ENCODE measurements around the gene USB1.

The USB1 gene

DNA sequence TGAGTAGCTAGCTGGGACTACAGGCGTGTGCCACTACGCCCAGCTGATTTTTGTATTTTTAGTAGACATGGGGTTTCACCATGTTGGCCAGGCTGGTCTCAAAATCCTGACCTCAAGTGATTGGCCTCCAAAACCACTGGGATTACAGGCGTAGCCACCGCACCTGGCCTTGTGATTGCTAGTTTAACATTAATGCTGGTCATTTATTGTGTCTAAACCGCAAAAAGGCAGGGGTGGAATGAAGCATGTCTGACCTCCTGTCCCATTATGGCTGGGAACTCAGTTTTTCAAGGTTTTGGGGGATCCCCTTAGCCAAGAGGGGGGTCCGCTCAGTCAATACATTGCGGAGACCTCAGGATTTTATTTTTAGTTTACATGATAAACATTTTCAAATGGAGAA lies 19.6 kb upstream of the USB1 start:
- Mint-ChIP-seq H3K36me3 (ENCODE audit: low read depth) (no peaks in the 10 kb centered on the region), H3K9me3 (no peaks in the 10 kb centered on the region), H3K27ac (no peak overlapping the region), H3K27me3 (ENCODE audit: low read depth) (peaks cover 9% of the 10 kb centered on the region), H3K4me1 (ENCODE audit: low read depth) (peaks cover 3% of the 10 kb centered on the region), H3K4me3 (no peak overlapping the region)

GRCh38 chr16:57982385-57982784 lies 18.8 kb upstream of the USB1 start:
- no peak overlapping the region for H3K4me3 Mint-ChIP-seq
- H3K4me1 Mint-ChIP-seq (ENCODE audit: low read depth) = peaks cover 3% of the 10 kb centered on the region
- H3K27ac Mint-ChIP-seq = no peak overlapping the region
- peaks cover 13% of the 10 kb centered on the region for H3K27me3 Mint-ChIP-seq (ENCODE audit: low read depth)
- H3K9me3 Mint-ChIP-seq = no peaks in the 10 kb centered on the region
- no peaks in the 10 kb centered on the region for H3K36me3 Mint-ChIP-seq (ENCODE audit: low read depth)

- Mint-ChIP-seq H3K4me1 (ENCODE audit: low read depth) (peaks cover 3% of the 10 kb centered on the region), H3K9me3 (no peaks in the 10 kb centered on the region), H3K4me3 (peak overlapping the region; percentile 85), H3K36me3 (ENCODE audit: low read depth) (no peaks in the 10 kb centered on the region), H3K27me3 (ENCODE audit: low read depth) (peaks cover 13% of the 10 kb centered on the region), H3K27ac (no peak overlapping the region)
Observed at GRCh38 chr16:57984443-57985203, 16.6 kb upstream of the USB1 start.

GRCh38 chr16:57985204-57986181 lies 15.7 kb upstream of the USB1 start:
- H3K36me3 Mint-ChIP-seq (ENCODE audit: low read depth) = no peaks in the 10 kb centered on the region
- peaks cover 13% of the 10 kb centered on the region for H3K27me3 Mint-ChIP-seq (ENCODE audit: low read depth)
- H3K9me3 Mint-ChIP-seq = no peaks in the 10 kb centered on the region
- H3K4me1 Mint-ChIP-seq (ENCODE audit: low read depth) = peaks cover 3% of the 10 kb centered on the region
- H3K27ac Mint-ChIP-seq = no peak overlapping the region
- H3K4me3 Mint-ChIP-seq = peak overlapping the region; percentile 85

DNA sequence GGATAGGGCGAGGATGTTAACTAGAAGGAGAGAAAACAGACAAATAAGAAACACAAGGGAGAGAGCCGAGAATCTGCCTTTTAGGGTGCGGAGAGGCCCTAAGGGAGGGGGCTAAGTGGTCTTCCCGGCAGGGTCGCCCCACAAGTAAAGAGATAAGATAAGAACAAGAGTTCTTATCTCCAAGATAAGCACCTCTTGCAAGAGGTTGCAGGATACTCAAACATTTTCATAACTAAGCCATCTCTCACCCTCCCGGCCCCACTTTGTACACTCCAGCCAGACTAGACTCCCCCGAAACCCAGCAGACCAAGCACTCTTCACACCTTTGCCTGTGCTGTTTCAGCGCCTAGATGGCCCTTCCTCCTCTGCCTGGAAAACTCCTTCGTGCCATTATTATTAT lies 15.0 kb upstream of the USB1 start:
- H3K36me3 Mint-ChIP-seq (ENCODE audit: low read depth) = no peaks in the 10 kb centered on the region
- peaks cover 13% of the 10 kb centered on the region for H3K27me3 Mint-ChIP-seq (ENCODE audit: low read depth)
- peaks cover 3% of the 10 kb centered on the region for H3K4me1 Mint-ChIP-seq (ENCODE audit: low read depth)
- no peaks in the 10 kb centered on the region for H3K9me3 Mint-ChIP-seq
- no peak overlapping the region for H3K4me3 Mint-ChIP-seq
- no peak overlapping the region for H3K27ac Mint-ChIP-seq

GRCh38 chr16:57987441-57988177 lies 13.6 kb upstream of the USB1 start:
- peaks cover 3% of the 10 kb centered on the region for H3K4me1 Mint-ChIP-seq (ENCODE audit: low read depth)
- no peak overlapping the region for H3K27ac Mint-ChIP-seq
- no peak overlapping the region for H3K4me3 Mint-ChIP-seq
- H3K9me3 Mint-ChIP-seq = no peaks in the 10 kb centered on the region
- no peaks in the 10 kb centered on the region for H3K36me3 Mint-ChIP-seq (ENCODE audit: low read depth)
- H3K27me3 Mint-ChIP-seq (ENCODE audit: low read depth) = peaks cover 7% of the 10 kb centered on the region

- Mint-ChIP-seq H3K27me3 (ENCODE audit: low read depth) (peaks cover 7% of the 10 kb centered on the region), H3K27ac (no peak overlapping the region), H3K36me3 (ENCODE audit: low read depth) (no peaks in the 10 kb centered on the region), H3K4me3 (no peak overlapping the region), H3K9me3 (no peaks in the 10 kb centered on the region), H3K4me1 (ENCODE audit: low read depth) (peaks cover 5% of the 10 kb centered on the region)
Observed at GRCh38 chr16:57988929-57989328, 12.3 kb upstream of the USB1 start.

DNA sequence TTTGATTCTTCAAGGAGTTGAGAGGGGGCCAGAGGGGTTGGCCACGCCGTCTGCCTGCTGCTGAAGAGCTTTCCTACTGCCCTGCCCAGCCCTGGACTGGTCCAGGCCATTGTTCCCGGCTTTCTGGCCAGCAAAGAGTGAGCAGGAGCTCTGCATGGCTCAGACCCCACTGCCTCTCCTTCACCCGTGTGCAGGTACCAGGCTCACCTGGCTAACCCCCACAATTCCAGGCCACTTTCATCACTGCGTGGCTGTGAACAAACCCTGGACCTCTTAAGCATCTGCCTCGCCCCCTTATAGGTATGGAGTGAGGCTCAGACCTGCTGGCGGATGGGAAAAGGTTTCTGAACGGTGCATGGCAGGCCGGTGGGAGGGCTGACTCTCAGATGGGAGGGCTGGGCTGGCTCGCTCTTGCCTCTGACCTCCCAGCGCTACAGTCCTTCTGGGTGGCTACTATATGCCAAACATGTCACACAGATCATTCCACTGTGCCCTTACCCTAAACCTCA lies 9.6 kb upstream of the USB1 start:
- Mint-ChIP-seq H3K27ac (no peak overlapping the region), H3K36me3 (ENCODE audit: low read depth) (peaks cover 12% of the 10 kb centered on the region), H3K4me1 (ENCODE audit: low read depth) (peaks cover 17% of the 10 kb centered on the region)

DNA sequence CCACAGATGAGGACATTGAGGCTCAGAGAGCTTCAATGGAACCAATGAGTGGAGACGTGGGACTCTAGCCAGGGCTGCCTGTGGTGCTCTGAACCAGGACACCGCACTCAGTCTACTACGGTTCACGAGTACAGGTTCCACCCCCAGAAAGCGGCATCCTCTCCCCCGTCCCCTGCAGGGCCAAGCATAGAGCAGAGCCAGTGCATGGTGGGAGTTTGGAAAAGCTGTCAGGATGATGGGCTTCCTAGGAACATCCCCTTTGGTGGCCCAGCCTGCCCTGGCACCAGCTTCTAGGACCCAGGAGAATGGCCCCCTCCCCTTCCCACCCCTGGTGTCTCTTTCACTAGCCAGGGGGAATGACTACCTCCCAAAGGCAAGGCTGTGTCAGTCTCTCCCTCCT lies 9.1 kb upstream of the USB1 start:
- Mint-ChIP-seq H3K4me1 (ENCODE audit: low read depth) (peaks cover 17% of the 10 kb centered on the region), H3K27ac (no peak overlapping the region)

More for the DNA sequence above, 9.6 kb upstream of the USB1 start:
- Mint-ChIP-seq H3K4me3 (no peak overlapping the region), H3K9me3 (no peaks in the 10 kb centered on the region), H3K27me3 (ENCODE audit: low read depth) (peaks cover 4% of the 10 kb centered on the region)

DNA sequence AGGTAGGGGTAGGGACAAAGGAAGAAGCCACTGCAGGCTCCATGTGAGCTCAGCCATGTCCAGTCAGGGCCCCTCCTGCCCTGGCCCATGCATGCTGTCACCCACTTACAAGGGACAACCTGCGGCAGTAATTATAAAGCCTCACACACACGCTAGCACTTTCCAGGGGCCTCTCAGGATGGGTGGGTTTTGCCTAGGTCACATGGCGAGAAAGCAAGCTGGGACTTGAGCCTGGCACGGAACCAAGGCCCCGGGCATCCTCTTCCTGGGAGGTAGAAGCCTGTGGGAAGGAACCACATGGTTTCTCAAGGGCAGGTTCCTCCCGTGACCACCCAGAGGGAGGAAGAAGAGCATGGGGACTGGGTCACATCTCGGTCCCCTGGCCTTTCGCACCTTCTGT lies 7.8 kb upstream of the USB1 start:
- Mint-ChIP-seq H3K27me3 (ENCODE audit: low read depth) (no peaks in the 10 kb centered on the region), H3K4me3 (no peak overlapping the region), H3K9me3 (no peaks in the 10 kb centered on the region), H3K4me1 (ENCODE audit: low read depth) (peaks cover 25% of the 10 kb centered on the region), H3K36me3 (ENCODE audit: low read depth) (peaks cover 23% of the 10 kb centered on the region), H3K27ac (no peak overlapping the region)

More for the DNA sequence above, 9.1 kb upstream of the USB1 start:
- Mint-ChIP-seq H3K36me3 (ENCODE audit: low read depth) (peaks cover 13% of the 10 kb centered on the region), H3K4me3 (no peak overlapping the region), H3K27me3 (ENCODE audit: low read depth) (no peaks in the 10 kb centered on the region), H3K9me3 (no peaks in the 10 kb centered on the region)

DNA sequence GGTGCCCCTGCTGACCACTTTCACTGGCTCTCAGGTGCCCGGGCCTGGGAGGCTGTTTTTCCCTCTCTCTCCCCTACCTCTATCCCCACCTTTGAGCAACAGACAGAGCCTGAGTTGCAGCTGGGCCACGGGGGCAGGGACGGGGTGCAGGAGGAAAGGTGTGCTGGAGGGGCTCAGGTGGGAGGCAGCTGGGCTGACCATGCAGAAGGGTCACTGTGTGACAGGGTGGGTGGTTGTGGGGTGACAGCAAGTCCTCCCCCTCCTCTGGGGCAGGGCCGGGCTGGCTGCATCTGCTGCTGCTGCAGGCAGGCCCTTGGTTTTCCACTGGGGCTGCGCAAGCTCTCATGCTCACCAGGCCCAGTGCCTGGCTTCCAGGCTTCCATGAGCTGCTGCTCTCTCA lies 7.3 kb upstream of the USB1 start:
- Mint-ChIP-seq H3K27me3 (ENCODE audit: low read depth) (no peaks in the 10 kb centered on the region), H3K4me3 (no peak overlapping the region), H3K4me1 (ENCODE audit: low read depth) (peaks cover 29% of the 10 kb centered on the region), H3K36me3 (ENCODE audit: low read depth) (peaks cover 23% of the 10 kb centered on the region), H3K27ac (no peak overlapping the region), H3K9me3 (no peaks in the 10 kb centered on the region)

- Mint-ChIP-seq H3K27me3 (ENCODE audit: low read depth) (no peaks in the 10 kb centered on the region), H3K4me1 (ENCODE audit: low read depth) (peaks cover 34% of the 10 kb centered on the region), H3K9me3 (no peaks in the 10 kb centered on the region), H3K27ac (no peak overlapping the region), H3K36me3 (ENCODE audit: low read depth) (peaks cover 23% of the 10 kb centered on the region), H3K4me3 (no peak overlapping the region)
Observed at GRCh38 chr16:57994361-57994760, 6.8 kb upstream of the USB1 start.

DNA sequence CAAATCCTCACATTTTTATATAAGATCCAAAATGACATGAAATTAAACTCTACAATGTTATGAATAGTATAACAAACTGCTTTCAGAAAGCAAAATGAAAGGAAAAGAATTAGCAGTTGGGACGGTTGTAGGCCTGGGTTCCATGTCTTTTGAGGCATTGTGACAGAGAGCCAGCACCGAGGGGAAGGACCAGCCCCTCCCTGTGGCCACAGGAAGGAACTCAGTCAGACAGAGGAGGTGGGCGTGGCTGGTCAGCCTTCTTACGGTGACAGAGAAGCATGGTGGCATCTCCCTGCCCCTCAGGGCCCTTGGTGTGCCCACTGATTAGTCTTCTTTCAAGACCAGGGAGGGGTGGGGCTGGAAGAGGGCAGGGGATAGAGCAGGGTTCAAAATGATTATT lies 6.4 kb upstream of the USB1 start:
- H3K27ac Mint-ChIP-seq = no peak overlapping the region
- H3K36me3 Mint-ChIP-seq (ENCODE audit: low read depth) = peaks cover 23% of the 10 kb centered on the region
- no peaks in the 10 kb centered on the region for H3K27me3 Mint-ChIP-seq (ENCODE audit: low read depth)
- no peaks in the 10 kb centered on the region for H3K9me3 Mint-ChIP-seq
- peak overlapping the region; percentile 32 for H3K4me3 Mint-ChIP-seq
- peaks cover 34% of the 10 kb centered on the region for H3K4me1 Mint-ChIP-seq (ENCODE audit: low read depth)

DNA sequence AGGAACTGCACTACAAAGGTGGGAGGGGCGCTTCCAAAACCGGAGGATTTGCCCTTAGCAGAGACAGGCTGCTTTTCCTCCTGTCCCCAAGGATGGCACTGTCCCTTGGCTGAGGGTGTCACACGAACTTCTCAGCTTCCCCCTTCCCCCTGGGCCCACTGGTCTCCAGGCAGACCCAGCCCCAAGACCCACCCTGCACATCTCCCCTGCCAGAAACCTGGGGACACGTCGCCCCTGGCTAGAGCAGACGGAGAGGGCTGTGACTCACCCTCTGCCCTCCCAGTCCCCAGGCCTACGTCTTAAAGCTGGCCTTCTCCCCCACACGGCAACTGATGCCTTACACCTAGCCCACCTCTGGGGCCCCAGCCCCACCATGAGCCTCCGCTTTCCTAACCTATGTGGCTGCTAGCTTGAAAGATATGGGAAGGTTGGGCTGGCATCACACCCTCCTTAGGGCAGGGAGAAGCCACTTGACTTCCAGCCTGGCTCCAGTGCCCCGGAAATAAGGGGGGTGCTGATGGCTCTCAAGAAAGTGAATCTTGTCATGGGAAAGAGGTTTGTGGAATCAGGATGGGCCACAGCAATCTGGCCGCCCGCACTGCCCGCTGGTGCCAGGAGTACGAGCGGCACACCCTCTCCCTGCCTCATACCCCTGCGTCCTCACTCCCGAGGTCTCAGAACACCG lies 5.3 kb upstream of the USB1 start:
- Mint-ChIP-seq H3K4me3 (no peak overlapping the region), H3K27ac (peak overlapping the region; percentile 49), H3K4me1 (ENCODE audit: low read depth) (peaks cover 34% of the 10 kb centered on the region), H3K27me3 (ENCODE audit: low read depth) (no peaks in the 10 kb centered on the region), H3K36me3 (ENCODE audit: low read depth) (peaks cover 23% of the 10 kb centered on the region), H3K9me3 (no peaks in the 10 kb centered on the region)

Data from T-helper 1 cell treated with Interleukin-12 subunit alpha and Interleukin-12 subunit beta and Interleukin-4 antibody, amounts not matched to agents 30 μg/mL and 1 μg/mL, for 36 hours (primary cell).